Psoas muscle (tissue), 8 donors: Measurements from ENCODE around the gene AQP10. TPM values are rescaled to one million over a fixed set of nuclear protein-coding genes. Genes with fewer than 3 reads are reported as not detected.

Experiments used
- ATAC-seq, 4 donors: fragments of 200-7000 bp; cut with Tn5 transposase; one replicate each; pipeline ENCODE4 v1.9.1; 2020; ENCODE audit warnings: moderate library complexity in 3 of 4, mild to moderate bottlenecking in 2 of 4
- DNase-seq, 2 donors: peaks; one replicate each; pipeline ENCODE4 v3.0.0-alpha.2; 2020
- H3K27ac ChIP-seq: fragments of 200-600 bp; one replicate; pipeline ENCODE4 v1.8.0; 2022
- H3K27me3 ChIP-seq, 3 donors: fragments of 200-600 bp in 1 of 3; one replicate each; pipeline versions ENCODE4 v1.6.1 to v1.8.0; 2013 to 2022; ENCODE audit warnings: low read length in 2 of 3, mild to moderate bottlenecking in 2 of 3, moderate library complexity in 1 of 3; ENCODE audit not compliant: insufficient read depth in 3 of 3
- H3K36me3 ChIP-seq, 2 donors: fragments of 200-600 bp in 1 of 2; one replicate each; pipeline versions ENCODE4 v1.6.1 to v1.8.0; 2013 to 2022; ENCODE audit warnings: low read depth in 1 of 2, mild to moderate bottlenecking in 1 of 2, moderate library complexity in 1 of 2; ENCODE audit not compliant: insufficient read depth in 1 of 2
- H3K4me1 ChIP-seq: fragments of 200-600 bp; one replicate; pipeline ENCODE4 v1.8.0; 2022
- H3K4me3 ChIP-seq: fragments of 200-600 bp; one replicate; pipeline ENCODE4 v1.8.0; 2022; ENCODE audit warnings: mild to moderate bottlenecking
- H3K9me3 ChIP-seq: fragments of 200-600 bp; one replicate; pipeline ENCODE4 v1.8.0; 2022
- WGBS, 3 donors: extraction: QIAGEN DNeasy Blood & Tissue Kit; methylation state at CpG; one replicate each; pipeline versions ENCODE4 v1.1.6 to v1.1.7; 2013; 5-methylcytosine and 5-hydroxymethylcytosine counted together
- intact Hi-C, 2 donors: fragments of 100-400 bp; cut with DNase I; formaldehyde crosslinking; loops; one replicate each; pipeline versions ENCODE4 v1.11.0 to v1.14.2; 2022
- polyA plus RNA-seq, 3 donors: library from polyadenylated mRNA; stranded (reverse); fragments of 200-250 nt; gene quantifications; one replicate each; pipeline ENCODE4 v1.2.3, GENCODE V29; 2013
- total RNA-seq, 4 donors: library from RNA; stranded (reverse); fragmentation: NEBNext Ultra II Directional in 2 of 4; extraction: Animal tissue kit (Norgen Biotek cat#: 25700) in 2 of 4; gene quantifications; one replicate each; pipeline versions ENCODE4 v1.2.1 to v1.2.4, GENCODE V29; 2021 to 2023
- TF ChIP-seq, protein P1 (sequence below): fragments of 200-600 bp; IDR thresholded peaks from one replicate; pipeline ENCODE4 v1.8.0; 2022; ENCODE audit warnings: antibody characterized with exemption
- donor health status: healthy with polysubstance abuse.
- donor health status: DM: no; HTN: no; CAD: no; lungs with moderate emphysema.
- donor health status: Bipolar disorder and iron deficiency.
- donor health status: healthy.
- donor health status: DM: yes; HTN: yes; CAD: no.
- donor health status: DM: no; HTN: no; CAD: no.
- donor health status: DM: no; HTN: no; CAD: no.
- donor health status: DM: yes; HTN: yes; CAD: no.

The AQP10 gene
- total and polyA plus RNA-seq, 7 donors = 0.04 TPM; not detected in 6

GRCh38 chr1:154324669-154325582 is 4.0 kb downstream of the AQP10 start, which contains the start of gene ATP8B2:
TSS of gene ATP8B2 (plus strand) at chr1:154325525. CDS start at chr1:154328142, 2,617 bp downstream.
- H3K27ac ChIP-seq = peak within 1 kb of the TSS; percentile 54
- H3K4me1 ChIP-seq = peaks cover 22% of the 10 kb centered on the region
- H3K36me3 ChIP-seq = no peaks in the 10 kb centered on the region
- H3K9me3 ChIP-seq = no peaks in the 10 kb centered on the region
- intact Hi-C loops = loop anchor here (5.0 to 10.0 kb wide), 3 partner anchors 62 to 220 kb away; no protein-coding TSS in a partner anchor
- DNase-seq (peak; percentile 69 to 83), ATAC-seq (peak; percentile 76 to 84 (median 81))
- TF ChIP-seq, protein P1, sequence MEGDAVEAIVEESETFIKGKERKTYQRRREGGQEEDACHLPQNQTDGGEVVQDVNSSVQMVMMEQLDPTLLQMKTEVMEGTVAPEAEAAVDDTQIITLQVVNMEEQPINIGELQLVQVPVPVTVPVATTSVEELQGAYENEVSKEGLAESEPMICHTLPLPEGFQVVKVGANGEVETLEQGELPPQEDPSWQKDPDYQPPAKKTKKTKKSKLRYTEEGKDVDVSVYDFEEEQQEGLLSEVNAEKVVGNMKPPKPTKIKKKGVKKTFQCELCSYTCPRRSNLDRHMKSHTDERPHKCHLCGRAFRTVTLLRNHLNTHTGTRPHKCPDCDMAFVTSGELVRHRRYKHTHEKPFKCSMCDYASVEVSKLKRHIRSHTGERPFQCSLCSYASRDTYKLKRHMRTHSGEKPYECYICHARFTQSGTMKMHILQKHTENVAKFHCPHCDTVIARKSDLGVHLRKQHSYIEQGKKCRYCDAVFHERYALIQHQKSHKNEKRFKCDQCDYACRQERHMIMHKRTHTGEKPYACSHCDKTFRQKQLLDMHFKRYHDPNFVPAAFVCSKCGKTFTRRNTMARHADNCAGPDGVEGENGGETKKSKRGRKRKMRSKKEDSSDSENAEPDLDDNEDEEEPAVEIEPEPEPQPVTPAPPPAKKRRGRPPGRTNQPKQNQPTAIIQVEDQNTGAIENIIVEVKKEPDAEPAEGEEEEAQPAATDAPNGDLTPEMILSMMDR = peak; percentile 84
- H3K4me3 ChIP-seq = peak within 1 kb of the TSS; percentile 64
- WGBS, 3 donors = 0 to 2% (median 1%) methylated on average over 46 to 56 of the region's 56 CpGs
- peaks cover 0 to 46% (median 6%) of the 10 kb centered on the region in 3 donors for H3K27me3 ChIP-seq

DNA sequence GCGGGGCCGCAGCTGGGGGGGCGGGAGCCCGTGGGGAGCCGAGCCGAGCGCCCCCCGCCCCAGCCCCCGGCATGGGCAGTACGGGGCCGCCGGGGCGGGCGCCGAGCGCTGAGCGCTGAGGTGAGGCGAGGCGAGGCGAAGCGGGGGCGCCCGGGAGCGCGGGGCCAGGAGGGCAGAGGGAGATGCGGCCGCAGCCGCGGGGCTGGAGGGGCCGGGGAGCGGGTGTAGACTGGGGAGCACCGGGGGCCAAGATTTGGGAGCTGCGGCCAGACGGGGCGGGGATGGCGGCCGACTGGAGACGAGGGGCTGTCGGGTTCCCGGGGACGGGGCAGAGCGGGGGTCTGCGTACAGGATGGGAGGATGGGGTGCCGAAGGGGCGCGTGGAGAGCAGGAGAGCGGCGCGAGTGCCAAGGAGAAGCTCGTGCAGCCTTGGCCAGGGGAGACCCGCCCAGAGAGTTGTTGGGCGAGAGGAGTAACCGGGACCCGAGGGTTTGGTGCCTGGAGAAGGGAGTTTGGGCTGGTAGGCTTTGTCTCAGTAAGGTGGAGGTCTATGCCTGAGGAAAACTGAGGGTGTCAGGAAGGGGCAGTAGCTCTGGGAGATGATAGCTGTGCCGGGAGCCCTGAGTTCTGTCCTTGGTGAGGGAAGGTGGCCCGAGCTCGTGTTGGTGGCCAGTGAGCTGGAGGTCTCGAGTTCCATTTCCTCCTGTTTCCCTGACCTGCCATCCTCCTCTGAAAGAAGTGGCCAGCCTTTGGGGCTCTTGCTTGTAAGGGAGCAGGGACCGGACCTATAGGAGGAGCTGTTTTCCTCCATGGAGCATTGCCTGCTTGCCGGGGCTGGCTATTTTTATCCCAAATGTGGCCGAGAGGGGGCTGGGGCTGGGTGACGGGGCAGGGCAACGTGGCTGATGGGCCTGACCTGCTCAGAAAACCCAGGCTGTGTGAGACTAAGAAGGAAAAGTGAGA is 5.0 kb downstream of the AQP10 start:
- ATAC-seq (peak; percentile 47 to 72 (median 58)), DNase-seq (peak; percentile 56 to 76)
- intact Hi-C loops = loop anchor here (10.0 kb wide), 2 partner anchors 119 to 219 kb away; no protein-coding TSS in a partner anchor
- peak overlapping the region; percentile 64 for H3K4me3 ChIP-seq
- H3K27me3 ChIP-seq = peaks cover 0 to 47% (median 6%) of the 10 kb centered on the region in 3 donors
- no peaks in the 10 kb centered on the region for H3K9me3 ChIP-seq
- H3K27ac ChIP-seq = peak overlapping the region; percentile 54
- TF ChIP-seq, protein P1 = peak; percentile 24
- peaks cover 22% of the 10 kb centered on the region for H3K4me1 ChIP-seq
- no peaks in the 10 kb centered on the region for H3K36me3 ChIP-seq
- WGBS, 3 donors = 1% methylated on average over 27 to 63 of the region's 63 CpGs

DNA sequence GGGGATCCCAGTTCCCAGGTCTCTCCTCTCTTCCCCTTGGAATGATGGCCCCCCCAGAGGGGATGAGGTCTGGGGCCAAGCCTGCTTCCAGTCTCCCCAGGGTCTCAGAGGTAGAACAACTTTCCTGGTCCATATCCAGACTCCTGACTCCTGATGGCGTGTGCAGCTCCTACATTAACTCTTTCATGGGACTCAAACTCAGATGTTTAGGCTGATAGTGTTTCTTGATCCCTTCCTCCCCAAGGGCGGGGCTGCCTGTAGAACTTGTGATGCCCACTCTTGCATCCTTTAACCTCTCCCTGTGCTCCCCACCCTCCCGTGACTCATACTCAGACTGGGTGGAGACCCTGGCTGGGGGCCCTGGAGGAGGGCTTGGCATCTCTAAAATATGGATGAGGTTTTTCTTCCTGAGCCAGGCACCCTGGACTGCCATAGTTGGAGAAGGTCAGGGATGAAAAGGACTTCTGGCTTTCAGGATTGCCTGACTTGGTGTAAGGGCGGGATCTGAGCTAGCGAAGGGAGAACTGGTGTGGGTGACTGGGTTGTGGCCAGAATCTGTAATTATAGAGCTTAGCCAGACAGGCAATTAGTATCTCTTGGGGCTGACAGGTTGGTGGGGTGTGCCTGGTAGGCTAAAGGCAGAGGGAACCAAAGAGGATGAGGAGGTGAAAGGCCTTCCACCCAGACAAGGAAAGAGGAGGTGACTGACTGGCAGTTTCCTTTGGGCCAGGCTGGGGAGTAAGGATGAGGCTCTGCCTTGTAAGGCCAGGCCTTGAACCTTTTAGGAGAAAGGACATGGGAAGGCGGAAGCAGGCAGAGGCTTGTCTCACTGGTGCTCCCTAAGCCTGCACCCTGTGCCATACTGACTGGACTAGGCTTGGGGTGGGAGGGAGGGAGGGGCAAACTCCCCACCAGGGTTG is 5.9 kb downstream of the AQP10 start:
- ATAC-seq = peak in 2 of 4 donors; percentile 30 to 35
- H3K36me3 ChIP-seq = no peaks in the 10 kb centered on the region
- intact Hi-C loops = loop anchor here (10.0 kb wide), 2 partner anchors 118 to 218 kb away; no protein-coding TSS in a partner anchor
- H3K27ac ChIP-seq = peak overlapping the region; percentile 54
- no peaks in the 10 kb centered on the region for H3K9me3 ChIP-seq
- peak; percentile 79 to 83 for DNase-seq
- peak overlapping the region; percentile 64 for H3K4me3 ChIP-seq
- TF ChIP-seq, protein P1 = no peak
- H3K27me3 ChIP-seq = peaks cover 0 to 47% (median 6%) of the 10 kb centered on the region in 3 donors
- WGBS, 3 donors = 62 to 66% (median 63%) methylated on average over 6 of the region's 6 CpGs
- H3K4me1 ChIP-seq = peaks cover 22% of the 10 kb centered on the region
